Body of pancreas (tissue), 4 donors: ENCODE data around the gene IL22RA1.

Experiments
- POLR2A ChIP-seq, 3 donors: fragments of 450-650 bp; IDR thresholded peaks; one replicate each; pipeline ENCODE4 v1.6.1; 2016; ENCODE audit warnings: antibody characterized with exemption in 3 of 3, mild to moderate bottlenecking in 2 of 3
- TF ChIP-seq, protein P1 (sequence below), 7 experiments: fragments of 450-650 bp in 4 of 7; fragments of 200-600 bp in 3 of 7; sonication (generic) in 3 of 7; IDR thresholded peaks; one replicate each; pipeline ENCODE4 v1.5.1; 2016 to 2019; ENCODE audit warnings: antibody characterized with exemption in 7 of 7

DNA sequence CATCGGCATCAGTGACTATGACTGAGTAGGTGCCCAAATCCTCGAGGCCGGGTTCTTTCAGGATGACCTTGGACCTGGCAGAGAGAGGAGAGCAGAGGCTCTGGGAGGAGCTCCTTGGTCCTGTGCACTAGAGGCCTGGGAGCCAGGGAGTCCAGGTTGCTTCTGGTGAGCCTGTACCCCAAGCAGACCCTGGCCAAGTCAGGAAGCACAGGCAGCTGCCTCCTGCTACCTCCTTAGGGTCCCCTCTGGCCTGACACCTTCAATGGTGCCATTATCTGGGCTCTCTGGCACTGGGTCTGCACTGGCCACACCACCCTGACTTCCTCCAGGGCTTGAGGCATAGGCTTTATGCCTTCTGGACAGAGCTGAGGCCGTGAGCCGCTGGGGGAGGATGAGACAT is 68.7 kb downstream of the IL22RA1 start:
- TF ChIP-seq, protein P1, sequence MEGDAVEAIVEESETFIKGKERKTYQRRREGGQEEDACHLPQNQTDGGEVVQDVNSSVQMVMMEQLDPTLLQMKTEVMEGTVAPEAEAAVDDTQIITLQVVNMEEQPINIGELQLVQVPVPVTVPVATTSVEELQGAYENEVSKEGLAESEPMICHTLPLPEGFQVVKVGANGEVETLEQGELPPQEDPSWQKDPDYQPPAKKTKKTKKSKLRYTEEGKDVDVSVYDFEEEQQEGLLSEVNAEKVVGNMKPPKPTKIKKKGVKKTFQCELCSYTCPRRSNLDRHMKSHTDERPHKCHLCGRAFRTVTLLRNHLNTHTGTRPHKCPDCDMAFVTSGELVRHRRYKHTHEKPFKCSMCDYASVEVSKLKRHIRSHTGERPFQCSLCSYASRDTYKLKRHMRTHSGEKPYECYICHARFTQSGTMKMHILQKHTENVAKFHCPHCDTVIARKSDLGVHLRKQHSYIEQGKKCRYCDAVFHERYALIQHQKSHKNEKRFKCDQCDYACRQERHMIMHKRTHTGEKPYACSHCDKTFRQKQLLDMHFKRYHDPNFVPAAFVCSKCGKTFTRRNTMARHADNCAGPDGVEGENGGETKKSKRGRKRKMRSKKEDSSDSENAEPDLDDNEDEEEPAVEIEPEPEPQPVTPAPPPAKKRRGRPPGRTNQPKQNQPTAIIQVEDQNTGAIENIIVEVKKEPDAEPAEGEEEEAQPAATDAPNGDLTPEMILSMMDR (IDR thresholded peaks at IDR 0.05), result no peak
- no peak for TF ChIP-seq POLR2A (IDR thresholded peaks at IDR 0.05)
